Tibial nerve (tissue), 3 donors: ENCODE measurements around the gene BMPR1B.

Experiments
- POLR2A ChIP-seq, 2 donors: fragments of 450-650 bp; IDR thresholded peaks; one replicate each; pipeline ENCODE4 v1.6.1; 2017; ENCODE audit warnings: antibody characterized with exemption in 2 of 2, mild to moderate bottlenecking in 2 of 2, moderate library complexity in 2 of 2
- TF ChIP-seq, protein P1 (sequence below), 5 experiments: fragments of 200-600 bp in 3 of 5; fragments of 450-650 bp in 2 of 5; sonication (generic) in 3 of 5; IDR thresholded peaks; one replicate each; pipeline ENCODE4 v1.5.1; 2016 to 2019; ENCODE audit warnings: antibody characterized with exemption in 5 of 5, mild to moderate bottlenecking in 3 of 5, moderate library complexity in 2 of 5

DNA sequence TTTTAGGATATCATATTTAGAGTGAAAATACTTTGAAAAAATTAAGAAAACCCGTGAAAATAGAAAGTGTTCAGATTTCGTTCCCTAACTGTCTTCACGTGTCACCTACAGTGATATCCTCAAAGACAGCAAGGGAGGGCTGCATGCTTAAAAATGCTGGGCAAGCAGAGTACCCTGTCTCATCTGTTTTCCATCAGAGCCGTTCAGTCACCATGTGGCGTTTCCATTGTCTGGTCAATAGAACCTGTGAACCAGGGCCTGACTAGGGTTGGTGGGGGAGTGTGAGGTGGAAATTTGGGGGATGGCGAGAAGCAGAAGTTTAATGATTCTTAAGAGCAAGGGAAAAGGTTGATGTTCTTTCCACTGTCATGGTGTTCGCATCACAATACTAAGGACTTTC lies 173.9 kb downstream of the BMPR1B start:
- TF ChIP-seq, protein P1, sequence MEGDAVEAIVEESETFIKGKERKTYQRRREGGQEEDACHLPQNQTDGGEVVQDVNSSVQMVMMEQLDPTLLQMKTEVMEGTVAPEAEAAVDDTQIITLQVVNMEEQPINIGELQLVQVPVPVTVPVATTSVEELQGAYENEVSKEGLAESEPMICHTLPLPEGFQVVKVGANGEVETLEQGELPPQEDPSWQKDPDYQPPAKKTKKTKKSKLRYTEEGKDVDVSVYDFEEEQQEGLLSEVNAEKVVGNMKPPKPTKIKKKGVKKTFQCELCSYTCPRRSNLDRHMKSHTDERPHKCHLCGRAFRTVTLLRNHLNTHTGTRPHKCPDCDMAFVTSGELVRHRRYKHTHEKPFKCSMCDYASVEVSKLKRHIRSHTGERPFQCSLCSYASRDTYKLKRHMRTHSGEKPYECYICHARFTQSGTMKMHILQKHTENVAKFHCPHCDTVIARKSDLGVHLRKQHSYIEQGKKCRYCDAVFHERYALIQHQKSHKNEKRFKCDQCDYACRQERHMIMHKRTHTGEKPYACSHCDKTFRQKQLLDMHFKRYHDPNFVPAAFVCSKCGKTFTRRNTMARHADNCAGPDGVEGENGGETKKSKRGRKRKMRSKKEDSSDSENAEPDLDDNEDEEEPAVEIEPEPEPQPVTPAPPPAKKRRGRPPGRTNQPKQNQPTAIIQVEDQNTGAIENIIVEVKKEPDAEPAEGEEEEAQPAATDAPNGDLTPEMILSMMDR (IDR thresholded peaks at IDR 0.05): no peak
- no peak for TF ChIP-seq POLR2A (IDR thresholded peaks at IDR 0.05)
